ENCODE measurements around the gene CARD11. TPM values are rescaled to one million over a fixed set of nuclear protein-coding genes. Genes with fewer than 3 reads are reported as not detected.
A peak's percentile ranks its signal among the peaks of the same experiment; 100 is the strongest.

Gene CARD11
- total RNA-seq, 2 experiments from 2014 or later = 118 to 122 TPM

DNA sequence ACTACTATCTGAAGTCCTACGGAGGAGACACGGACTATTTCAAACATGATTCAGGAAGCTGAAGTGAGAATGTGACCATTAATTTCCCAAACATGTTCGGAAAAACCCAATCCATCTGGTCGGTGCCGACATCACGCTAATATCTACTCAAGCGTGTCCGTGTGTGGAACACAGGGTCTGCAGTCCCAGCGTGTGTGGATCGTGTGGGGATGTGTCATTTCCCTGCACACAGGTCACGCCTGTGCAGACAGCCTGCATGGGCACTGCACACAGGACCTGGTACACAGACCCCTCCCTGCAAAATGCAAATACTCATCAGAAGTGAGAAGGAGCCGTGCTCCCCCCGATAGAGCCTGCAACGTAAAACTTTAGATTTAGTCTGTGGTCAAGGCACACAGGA lies 57.8 kb downstream of the CARD11 start:
- peak overlapping the region; percentile 87 for H3K27ac Mint-ChIP-seq
- ChIA-PET CTCF (interaction anchor here (1.7 kb wide), 1 partner anchor 315 kb away, joined by 3 read pairs; no protein-coding TSS in a partner anchor), POLR2A (interaction anchor here (1.1 kb wide), 1 partner anchor 78 kb away, joined by 3 read pairs; no protein-coding TSS in a partner anchor)
- H3K27me3 ChIP-seq (ENCODE audit: control insufficient read depth in 1 of 2, insufficient read depth in 2 of 2, low read length in 2 of 2) = no peaks in the 10 kb centered on the region
- H3K4me3 Mint-ChIP-seq = no peak overlapping the region
- no peak overlapping the region for H3K4me3 ChIP-seq (ENCODE audit: low read length)
- no peak overlapping the region for H3K27ac ChIP-seq (ENCODE audit: low read depth in 1 of 2, low read length in 2 of 2)
- peaks cover 27% of the 10 kb centered on the region for H3K36me3 ChIP-seq (ENCODE audit: insufficient read depth, low read length)
- H3K9me3 Mint-ChIP-seq = no peaks in the 10 kb centered on the region
- H3K9me3 ChIP-seq (ENCODE audit: control insufficient read depth in 1 of 2, insufficient read depth in 1 of 2, low read length in 2 of 2) = peaks cover 0 to 12% of the 10 kb centered on the region in 2 experiments
- peaks cover 67% of the 10 kb centered on the region for H3K4me1 Mint-ChIP-seq (ENCODE audit: low read depth)
- intact Hi-C loops (cut with DNase I, micrococcal nuclease) = loop anchor here in 1 of 2 experiments (1.0 kb wide), 1 partner anchor 44 kb away; no protein-coding TSS in a partner anchor
- DNase-seq (no peak), ATAC-seq (ENCODE audit: poor library complexity) (no peak)
- peaks cover 73% of the 10 kb centered on the region for H3K36me3 Mint-ChIP-seq (ENCODE audit: low read depth)
- H3K4me1 ChIP-seq (ENCODE audit: insufficient read depth, low read length) = peaks cover 53% of the 10 kb centered on the region
- no peaks in the 10 kb centered on the region for H3K27me3 Mint-ChIP-seq
- no peak for TF ChIP-seq CTCF (IDR thresholded peaks at IDR 0.05)

- no peaks in the 10 kb centered on the region for H3K9me3 Mint-ChIP-seq
- Histone ChIP-seq H3K4me1 (ENCODE audit: insufficient read depth, low read length) (peaks cover 70% of the 10 kb centered on the region), H3K27me3 (ENCODE audit: control insufficient read depth in 1 of 2, insufficient read depth in 2 of 2, low read length in 2 of 2) (no peaks in the 10 kb centered on the region), H3K27ac (ENCODE audit: low read depth in 1 of 2, low read length in 2 of 2) (peak overlapping the region; percentile 49 to 50), H3K9me3 (ENCODE audit: control insufficient read depth in 1 of 2, insufficient read depth in 1 of 2, low read length in 2 of 2) (peaks cover 0 to 4% of the 10 kb centered on the region in 2 experiments), H3K36me3 (ENCODE audit: insufficient read depth, low read length) (peaks cover 29% of the 10 kb centered on the region), H3K4me3 (ENCODE audit: low read length) (no peak overlapping the region)
- intact Hi-C loops (cut with DNase I, micrococcal nuclease) = no loop called here
- H3K4me3 Mint-ChIP-seq = peak overlapping the region; percentile 25
- POLR2A ChIA-PET = interaction anchor here (1.4 to 2.4 kb wide), 2 partner anchors 11 to 30 kb away, joined by 4 to 5 read pairs; no protein-coding TSS in a partner anchor
- CTCF ChIA-PET = no interaction called here
- peaks cover 79% of the 10 kb centered on the region for H3K4me1 Mint-ChIP-seq (ENCODE audit: low read depth)
- H3K27ac Mint-ChIP-seq = peak overlapping the region; percentile 87
- no peaks in the 10 kb centered on the region for H3K27me3 Mint-ChIP-seq
- TF ChIP-seq CTCF (IDR thresholded peaks at IDR 0.05) = no peak
- ATAC-seq (ENCODE audit: poor library complexity) (no peak), DNase-seq (no peak)
- peaks cover 69% of the 10 kb centered on the region for H3K36me3 Mint-ChIP-seq (ENCODE audit: low read depth)
These were observed 59.6 kb downstream of the CARD11 start for GRCh38 chr7:2984091-2984490.

DNA sequence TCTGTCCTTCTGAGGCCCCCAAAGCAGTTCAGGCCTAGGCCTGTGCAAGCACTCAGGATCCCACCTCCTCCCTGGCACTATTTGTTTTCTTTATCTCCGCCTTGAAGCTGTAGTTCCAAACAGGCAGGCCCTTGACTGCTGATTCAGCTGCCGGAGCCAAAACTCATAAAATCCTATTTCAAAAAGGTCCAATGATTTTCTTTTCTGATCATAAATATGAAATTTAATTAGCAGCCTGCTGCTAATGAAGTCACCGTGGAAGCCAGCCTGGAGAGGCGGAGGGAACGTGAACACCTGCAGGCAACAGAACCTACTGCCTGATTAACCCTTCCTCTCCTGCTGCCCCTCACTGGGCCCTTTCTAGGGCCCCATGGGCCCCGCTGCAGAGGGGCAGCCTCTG lies 60.1 kb downstream of the CARD11 start:
- Histone ChIP-seq H3K27ac (ENCODE audit: low read depth in 1 of 2, low read length in 2 of 2) (peak overlapping the region; percentile 49 to 50), H3K36me3 (ENCODE audit: insufficient read depth, low read length) (peaks cover 29% of the 10 kb centered on the region), H3K4me1 (ENCODE audit: insufficient read depth, low read length) (peaks cover 75% of the 10 kb centered on the region), H3K27me3 (ENCODE audit: control insufficient read depth in 1 of 2, insufficient read depth in 2 of 2, low read length in 2 of 2) (no peaks in the 10 kb centered on the region), H3K9me3 (ENCODE audit: control insufficient read depth in 1 of 2, insufficient read depth in 1 of 2, low read length in 2 of 2) (no peaks in the 10 kb centered on the region), H3K4me3 (ENCODE audit: low read length) (no peak overlapping the region)
- CTCF ChIA-PET = no interaction called here
- peak overlapping the region; percentile 87 for H3K27ac Mint-ChIP-seq
- ATAC-seq (ENCODE audit: poor library complexity) (no peak), DNase-seq (no peak)
- POLR2A ChIA-PET = interaction anchor here (1.4 to 2.4 kb wide), 3 partner anchors 10 to 30 kb away, joined by 3 to 5 read pairs (median 4); no protein-coding TSS in a partner anchor
- peaks cover 72% of the 10 kb centered on the region for H3K36me3 Mint-ChIP-seq (ENCODE audit: low read depth)
- no peak overlapping the region for H3K4me3 Mint-ChIP-seq
- H3K4me1 Mint-ChIP-seq (ENCODE audit: low read depth) = peaks cover 84% of the 10 kb centered on the region
- intact Hi-C loops (cut with DNase I, micrococcal nuclease) = no loop called here
- no peaks in the 10 kb centered on the region for H3K9me3 Mint-ChIP-seq
- H3K27me3 Mint-ChIP-seq = no peaks in the 10 kb centered on the region
- TF ChIP-seq CTCF (IDR thresholded peaks at IDR 0.05) = no peak

Measured in CD4-positive, alpha-beta T cell (primary cell).